HG02870 (cell line): Measurements from ENCODE around the gene MSL3B.
"Not testable (repeated sequence)": the region's sequence is repeated elsewhere in the genome, so short reads cannot be mapped to it uniquely, and the experiment has no call there.

Experiments
- ATAC-seq: cut with Tn5 transposase; IDR thresholded peaks from one replicate; pipeline ENCODE4 v1.9.1; 2021; ENCODE audit warnings: mild to moderate bottlenecking, moderate library complexity; ENCODE audit not compliant: unreplicated experiment

Gene MSL3B

DNA sequence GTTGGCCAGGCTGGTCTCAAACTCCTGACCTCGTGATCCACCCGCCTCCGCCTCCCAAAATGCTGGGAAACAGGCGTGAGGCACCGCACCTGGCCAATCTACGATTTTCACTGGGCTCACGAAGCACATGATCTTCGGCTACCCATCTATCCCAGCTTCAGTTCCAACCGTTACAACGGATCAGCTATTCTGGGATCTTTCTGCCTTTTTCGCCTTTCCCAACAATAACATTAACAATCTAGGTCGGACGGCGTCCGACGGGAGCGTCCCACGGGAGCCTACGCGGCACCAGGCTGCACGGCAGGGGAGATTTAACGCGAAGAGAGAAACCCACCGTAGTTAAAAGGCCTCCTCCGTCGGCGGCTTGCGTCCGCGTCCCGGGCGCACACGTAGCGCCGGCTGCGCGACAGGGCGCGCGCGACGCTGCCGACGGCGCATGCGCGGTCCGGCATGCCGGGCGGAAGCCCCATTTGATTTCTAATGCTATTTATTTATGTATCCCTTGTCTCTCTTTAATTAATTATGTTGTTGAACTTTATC, at the start of gene MSL3B:
Gene MSL3B, minus strand, starts transcription at position 394 of the 540 bp plus-strand sequence.
- no peak for ATAC-seq

DNA sequence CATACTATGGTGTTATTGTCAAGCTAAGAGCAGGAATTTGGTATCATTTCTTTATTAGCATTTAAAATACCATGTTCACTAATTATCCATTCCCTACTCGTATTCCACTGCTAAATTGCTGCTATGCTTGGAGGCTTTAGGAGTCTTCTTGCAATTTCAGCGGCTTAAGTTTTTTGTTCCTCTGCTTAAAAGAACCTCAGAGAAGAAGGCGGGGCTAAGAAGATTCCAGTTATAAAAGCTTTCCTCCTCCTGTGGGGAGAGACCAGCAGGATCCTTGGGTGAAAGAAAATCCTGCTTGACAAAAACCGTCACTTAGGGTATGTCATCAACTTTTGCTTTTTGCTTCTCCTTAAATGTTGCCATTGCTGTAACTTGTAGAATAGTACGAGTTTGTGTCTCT, 48.9 kb upstream of the MSL3B start, which contains the start of gene TRPM8:
Gene TRPM8, plus strand, starts transcription at position 258 of the 400 bp plus-strand sequence. CDS start 9,165 bp downstream, outside the sequence.
- ATAC-seq = no peak

DNA sequence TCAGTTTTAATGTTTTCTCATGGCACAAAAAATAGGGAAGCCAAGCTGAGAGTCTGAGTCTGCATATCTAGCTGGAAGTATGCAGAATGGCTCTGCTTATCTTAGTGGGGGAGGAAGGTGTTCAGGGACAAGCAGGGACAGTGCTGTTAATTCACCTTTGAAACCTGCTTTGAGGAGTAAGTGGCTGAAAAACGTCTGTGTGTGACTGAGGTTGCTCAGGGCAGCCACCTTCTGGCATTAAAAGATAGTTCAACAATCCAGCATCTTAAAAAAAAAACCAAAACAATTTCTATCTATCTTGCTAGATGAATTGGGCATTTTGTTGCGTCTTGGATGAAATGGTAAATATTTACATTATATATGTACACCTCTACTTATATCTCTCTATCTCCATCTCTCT, 46.9 kb upstream of the MSL3B start:
- ATAC-seq = no peak

DNA sequence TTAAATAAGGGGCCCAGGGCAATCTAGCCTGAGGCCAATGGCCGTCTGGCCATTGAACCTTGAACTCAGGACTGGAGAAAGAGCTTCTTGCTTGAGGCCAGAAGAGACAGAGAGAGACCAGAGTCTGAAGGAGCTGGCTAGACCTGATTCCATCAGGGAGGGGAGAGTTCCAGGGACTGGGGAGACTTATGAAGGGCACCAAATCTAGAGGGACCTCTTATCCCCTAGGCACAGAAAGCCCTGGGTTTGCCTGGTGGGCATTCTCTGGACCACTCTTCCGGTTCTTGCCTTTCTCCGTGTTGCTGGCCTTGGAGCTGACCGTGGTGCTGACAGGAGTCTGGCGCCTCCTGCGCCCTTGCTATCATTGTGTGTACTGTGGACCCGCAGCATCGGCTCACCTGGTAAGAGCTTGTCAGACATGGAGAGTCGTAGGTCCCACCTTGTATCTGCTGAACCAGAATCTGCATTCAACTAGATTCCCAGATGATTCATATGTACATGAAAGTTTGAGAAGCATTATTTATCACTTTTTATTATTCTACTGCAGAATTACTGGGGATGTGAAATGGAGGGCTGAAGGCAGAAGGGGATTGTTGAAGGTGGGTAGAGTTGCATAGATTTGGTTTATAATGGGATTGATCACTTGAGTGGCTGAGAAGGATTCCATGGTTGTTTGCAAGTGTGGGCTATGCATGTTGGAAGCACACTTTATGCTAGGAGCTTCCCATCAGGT, 44.7 kb upstream of the MSL3B start:
- ATAC-seq = no peak

DNA sequence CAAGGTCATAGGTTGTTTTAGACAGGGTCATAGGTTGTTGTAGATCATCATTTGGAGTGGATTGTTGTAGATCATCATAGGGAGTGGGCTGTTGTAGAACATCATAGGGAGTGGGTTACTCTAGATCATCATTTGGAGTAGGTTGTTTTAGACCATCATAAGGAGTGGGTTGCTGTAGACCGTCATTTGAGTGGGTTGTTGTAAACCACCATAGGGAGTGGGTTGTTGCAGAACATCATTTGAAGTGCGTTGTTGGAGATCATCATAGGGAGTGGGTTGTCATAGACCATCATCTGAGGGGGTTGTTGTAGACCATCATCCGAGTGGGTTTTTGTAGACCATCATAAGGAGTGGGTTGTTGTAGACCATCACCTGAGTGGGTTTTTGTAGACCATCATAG, 39.4 kb upstream of the MSL3B start:
- ATAC-seq = no peak

DNA sequence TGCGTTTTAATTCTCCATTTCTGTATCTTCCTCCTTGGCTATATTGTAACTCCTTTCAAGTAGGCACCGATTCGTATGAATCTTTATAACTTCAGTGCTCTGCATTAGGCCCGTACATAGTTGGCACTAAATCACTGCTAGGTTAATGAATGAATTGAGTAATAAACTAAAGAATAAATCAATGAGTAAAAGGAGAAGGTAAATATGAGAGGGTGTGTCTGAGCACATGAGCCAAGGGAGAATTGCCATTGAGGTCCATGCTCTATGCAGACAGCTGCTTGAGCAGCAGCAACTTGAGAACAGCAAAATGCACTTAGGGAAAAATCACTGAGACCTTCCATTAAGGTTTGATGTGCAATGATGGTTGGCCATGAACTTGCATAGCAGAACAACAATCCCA, 37.8 kb upstream of the MSL3B start:
- ATAC-seq = no peak

DNA sequence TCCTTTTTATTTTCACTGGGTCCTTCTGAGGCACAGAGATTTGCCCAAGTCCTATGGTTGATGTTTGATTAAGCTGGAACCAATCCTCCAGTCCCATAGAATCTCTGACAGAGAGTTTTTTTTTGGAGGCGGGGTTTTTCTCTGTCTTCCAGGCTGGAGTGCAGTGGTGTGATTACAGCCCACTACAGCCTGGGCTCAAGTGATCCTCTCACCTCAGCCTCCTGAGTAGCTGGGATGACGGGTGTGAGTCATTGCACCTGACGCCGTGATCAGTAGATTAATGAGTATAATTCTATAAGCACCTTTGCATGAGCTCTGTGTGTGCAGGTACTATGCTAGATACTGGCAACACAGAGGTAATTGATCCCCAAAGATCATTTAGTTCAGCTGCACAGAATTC, 33.7 kb upstream of the MSL3B start:
- no peak for ATAC-seq

DNA sequence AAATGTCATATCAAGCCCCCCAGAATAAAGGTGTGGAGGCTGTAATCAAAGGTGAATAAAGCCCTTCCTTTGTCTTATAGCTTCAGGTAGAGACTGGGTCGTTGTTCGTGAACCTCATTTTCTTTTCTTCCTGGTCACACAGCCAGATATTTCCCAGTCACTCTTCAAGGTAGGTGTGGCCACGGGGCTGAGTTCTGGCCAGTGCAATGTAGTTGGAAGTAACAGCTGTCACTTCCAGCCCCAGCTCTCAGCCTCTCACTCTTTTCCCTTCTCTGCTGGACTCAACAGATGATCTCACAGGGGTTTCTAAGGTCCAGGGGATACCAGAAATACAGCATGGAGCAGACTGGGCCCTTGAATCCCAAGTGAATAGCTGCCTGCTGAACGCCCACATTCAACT, 33.2 kb upstream of the MSL3B start:
- no peak for ATAC-seq

DNA sequence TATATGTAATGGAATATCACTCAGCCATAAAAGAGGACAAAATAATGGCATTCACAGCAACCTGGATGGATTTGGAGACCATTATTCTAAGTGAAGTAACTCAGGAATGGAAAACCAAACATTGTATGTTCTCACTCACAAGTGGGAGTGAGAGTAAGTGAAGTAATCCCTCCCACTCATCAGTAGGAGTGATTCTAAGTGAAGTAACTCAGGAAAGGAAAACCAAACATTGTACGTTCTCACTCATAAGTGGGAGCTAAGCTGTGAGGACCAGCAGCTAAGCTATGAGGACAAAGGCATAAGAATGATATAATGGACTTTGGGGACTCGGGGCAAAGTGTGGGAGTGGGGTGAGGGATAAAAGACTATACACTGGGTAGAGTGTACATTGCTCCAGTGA, 28.1 kb upstream of the MSL3B start:
- ATAC-seq = not testable (repeated sequence)

DNA sequence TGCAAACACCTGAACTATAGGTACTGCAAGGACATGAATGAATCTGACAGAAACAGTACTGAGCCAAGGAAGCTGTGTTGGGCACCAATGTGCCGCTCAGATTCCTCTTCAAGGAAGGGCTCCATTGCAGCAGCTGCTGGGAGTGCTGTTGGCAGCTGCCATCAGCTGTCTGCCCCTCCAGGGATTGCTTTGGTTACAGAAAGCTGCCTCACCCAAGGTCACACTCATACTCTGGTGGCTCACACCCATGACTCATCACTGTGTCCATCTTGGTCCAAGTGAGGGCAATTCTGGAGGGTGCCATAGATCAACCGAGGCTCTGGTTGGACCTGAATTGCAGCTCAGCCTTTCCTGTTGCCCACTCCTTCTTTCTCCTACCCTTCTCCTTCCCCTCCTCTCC, 24.6 kb upstream of the MSL3B start:
- ATAC-seq = no peak

DNA sequence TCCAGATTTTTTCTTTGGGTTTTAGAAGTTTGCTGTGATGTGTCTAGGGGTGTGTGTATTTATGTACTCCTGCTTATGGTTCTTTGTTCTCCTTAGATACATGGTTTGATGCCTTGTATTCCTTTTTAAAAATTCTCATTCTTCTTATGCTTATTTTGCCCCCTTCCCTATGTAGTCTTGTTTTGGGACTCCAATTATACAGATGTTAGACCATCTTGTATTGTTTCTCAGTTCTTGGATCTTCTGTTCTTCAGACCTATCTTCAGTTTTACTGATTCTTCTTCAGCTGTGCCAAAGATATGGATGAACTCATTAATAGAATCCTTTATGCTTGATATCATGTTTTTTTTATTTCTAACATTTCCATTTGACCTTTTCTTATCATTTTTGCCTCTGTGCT, 14.2 kb upstream of the MSL3B start:
- no peak for ATAC-seq

DNA sequence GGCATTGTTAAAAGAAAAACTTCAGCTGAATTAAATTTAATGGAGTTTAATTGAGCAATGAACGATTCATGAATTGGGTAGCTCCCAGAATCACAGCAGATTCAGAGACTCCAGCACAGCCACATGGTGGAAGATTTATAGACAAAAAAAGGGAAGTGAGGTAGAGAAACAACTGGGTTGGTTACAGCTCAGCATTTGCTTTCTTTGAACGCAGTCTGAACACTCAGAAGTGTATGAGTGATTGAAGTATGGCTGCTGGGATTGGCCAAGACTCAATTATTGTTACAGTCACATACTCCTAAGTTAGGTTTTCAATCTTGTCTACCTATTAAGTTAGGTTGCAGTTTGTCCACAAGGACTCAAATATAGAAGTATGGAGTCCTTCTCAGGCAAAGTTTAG, 3.9 kb upstream of the MSL3B start:
- not testable (repeated sequence) for ATAC-seq

DNA sequence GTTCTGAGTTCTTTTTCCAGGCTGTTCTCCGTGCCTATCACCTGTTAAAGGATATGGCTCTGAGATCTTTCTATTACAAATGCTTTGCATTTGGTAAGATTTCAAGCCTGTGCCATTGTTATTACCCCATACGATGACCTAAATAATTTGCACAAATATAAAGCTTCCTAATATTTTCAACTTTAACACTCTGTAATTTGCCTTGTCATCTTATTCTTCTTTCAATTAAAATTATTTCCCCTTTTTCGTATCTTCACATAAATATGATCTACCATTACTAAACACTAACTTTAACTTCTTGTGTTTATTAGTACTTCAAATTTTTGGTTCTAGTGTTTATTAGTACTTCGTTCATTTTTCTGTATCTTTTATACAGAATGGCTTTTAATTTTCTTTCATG, 3.2 kb upstream of the MSL3B start:
- no peak for ATAC-seq

DNA sequence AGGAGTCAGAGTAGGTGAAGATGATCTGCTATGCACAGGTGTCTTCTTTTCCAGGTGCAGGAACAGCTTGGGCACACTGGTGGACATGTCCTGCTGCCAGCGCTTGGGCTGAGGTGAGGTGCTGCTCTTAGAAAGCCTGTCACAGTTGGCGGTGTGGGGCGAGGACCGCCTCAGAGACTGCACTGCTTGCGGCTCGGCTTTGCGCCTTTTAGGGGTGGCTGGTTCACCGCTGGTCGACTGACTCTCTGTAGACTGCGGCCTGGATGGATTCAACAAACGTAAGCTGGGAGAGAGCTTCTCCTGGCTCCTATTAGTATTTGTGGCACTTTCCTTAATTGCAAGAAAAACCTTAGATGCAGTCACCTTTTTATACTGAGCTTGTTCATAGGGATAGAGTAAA, 1.7 kb downstream of the MSL3B start:
- no peak for ATAC-seq

DNA sequence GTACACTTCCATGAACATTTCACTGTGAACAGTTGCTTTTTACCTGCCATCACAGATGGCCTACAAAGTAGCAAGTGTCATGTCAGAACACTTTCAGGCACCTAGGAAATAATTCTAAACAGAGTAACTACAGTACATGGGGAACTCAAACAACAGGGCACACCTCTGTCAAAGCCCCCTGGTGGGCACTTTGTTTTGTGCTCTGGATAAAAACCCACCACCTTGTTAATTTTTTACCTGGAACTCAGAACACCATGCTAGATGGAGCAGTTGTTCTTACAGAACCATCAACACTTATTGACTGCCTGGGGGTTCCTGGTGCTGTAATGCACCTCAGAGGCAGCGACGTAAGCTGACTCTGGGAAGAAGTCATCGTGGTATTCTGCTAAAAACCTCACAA, 2.3 kb downstream of the MSL3B start:
- ATAC-seq = no peak

DNA sequence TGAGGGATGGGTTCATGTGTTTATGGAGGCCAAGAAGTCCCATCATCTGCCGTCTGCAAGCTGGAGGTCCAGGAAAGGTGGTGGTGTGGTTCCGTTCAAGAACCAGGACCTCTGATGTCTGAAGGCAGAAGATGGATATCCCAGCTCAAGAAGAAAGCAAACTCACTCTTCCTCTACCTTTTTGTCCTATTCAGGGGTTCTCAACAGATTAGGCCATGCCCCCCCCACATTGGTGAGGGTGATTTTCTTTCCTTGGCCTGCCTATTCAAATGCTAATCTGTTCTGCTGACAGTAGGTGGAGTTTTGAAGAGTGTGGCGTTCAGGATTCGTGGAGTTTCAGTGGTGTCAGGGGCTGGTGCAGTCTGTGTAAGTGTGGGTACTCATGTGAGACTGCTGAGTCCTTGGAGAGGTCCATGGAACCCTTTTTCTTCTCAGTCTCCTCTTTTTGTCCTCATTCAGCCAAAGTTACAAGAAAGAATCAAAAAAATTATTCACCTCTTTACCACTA, 5.9 kb downstream of the MSL3B start:
- no peak for ATAC-seq

DNA sequence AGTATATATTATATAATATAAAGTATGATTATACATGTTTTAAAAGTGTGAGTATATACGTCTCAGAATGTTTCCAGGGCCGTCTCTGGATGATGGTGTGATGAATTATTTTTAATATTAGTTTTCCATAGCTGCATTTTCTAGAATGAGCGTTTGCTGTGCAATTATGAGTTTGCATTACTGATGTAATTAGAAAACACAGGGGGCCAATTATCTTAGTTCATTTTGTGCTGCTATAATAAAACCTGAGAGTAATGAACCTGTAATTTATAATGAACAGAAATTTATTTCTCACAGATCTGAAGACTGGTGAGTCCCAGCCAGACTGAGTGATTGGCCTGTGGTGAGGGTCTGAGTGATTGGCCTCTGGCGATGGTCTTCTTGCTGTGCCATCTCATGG, 9.9 kb downstream of the MSL3B start:
- no peak for ATAC-seq

DNA sequence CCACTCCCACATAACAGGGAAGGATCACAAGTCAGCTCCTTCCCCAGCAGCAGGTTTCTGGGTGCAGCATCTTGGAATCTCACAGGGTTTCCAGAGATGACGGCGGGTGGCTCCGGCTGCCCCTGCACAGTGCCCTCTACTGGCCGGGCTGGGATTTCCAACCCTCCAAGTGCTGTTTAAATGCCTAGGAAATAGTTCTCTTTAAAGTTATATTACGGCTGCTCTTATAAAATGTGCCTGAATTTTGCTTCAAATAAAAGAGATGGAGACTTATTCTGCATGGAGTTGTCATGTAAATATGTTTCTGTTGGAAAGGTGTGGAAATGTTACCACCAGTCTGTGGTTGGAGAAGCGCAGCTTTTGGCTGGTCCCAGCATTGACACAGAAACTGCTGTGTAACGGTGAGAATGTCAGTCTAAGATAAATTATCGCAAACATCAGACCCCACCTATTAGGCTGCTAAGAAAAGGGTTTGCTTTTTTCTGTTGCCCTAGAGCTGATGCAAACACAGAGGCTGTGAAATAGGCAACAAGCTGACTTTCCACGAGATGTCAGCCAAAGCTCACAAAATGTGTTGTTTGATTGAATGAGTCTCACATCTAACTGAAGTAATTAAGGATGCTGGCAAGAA, 10.6 kb downstream of the MSL3B start:
- no peak for ATAC-seq

DNA sequence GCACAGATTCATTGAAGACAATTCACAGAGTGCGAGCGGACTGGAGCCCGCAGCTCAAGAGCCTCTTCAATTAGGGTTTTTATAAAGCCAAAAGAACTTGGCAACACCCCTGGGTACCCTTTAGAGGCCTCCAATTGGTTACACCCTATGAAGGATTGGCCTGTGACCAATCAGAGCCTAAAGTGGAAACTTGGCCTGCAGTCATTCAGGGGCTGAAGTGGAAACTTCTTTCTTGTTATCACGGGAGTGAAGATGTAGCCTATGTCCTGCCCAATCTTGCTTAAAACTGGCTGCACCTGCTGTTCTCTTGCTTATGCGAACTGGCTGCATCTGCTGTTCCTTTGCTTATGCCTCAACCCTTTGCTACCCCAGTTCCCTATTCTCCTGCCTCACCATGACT, 12.0 kb downstream of the MSL3B start:
- no peak for ATAC-seq

DNA sequence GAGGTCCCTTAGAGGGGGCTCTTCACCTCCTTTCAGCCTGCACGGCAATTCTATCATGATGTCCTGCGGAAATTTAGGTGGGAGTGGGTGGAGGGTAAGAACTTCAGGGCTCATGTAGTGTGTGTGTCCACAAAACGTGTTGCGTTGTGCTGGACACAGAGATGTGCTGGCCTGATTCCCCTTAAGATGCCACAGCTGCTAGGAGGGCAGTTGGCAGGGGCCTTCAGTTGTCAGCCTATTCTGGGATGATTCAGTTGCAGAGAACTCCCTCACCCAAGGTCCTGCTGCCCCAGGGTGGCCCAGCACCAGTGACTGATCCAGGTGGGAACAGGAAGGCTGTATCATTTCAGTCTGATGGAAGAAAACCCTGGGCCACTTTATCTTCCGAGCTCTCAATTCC, 12.8 kb downstream of the MSL3B start:
- no peak for ATAC-seq

DNA sequence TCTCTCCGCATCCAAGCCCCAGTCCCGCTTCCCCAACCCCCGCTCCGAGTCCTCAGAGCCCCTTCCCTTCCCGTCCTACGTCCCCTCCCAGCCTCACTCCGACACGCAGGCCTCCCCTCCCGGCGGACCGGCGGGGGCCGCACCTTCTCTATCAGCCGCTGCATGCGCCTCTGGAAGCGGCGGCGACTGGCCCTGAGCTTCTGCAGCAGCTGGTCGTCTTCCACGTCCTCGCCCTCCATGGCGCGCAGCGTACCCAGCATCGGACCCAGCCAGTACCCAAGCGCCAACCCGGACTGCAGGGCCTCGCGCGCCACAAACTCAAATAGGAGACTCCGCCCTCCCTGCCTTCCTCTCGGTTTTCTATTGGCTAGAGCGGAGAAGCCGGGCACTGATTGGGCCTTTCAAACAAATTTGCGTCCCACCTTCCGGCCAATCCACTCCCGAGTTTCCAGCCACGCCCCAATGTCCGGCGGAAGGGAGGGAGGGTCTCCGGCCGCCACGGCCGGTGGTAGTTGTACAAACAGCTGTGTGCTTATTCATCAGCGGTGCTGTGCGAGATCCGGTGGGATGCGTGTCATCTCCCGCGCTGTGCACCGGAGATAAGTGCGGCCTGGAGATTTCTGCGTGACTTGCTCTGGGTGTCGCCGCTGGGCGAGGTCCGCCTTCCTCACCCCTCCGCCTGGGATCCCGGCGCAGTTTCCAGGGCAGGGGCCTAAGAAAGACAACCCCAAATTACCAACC, 13.8 kb downstream of the MSL3B start, which contains the start of gene HJURP:
Gene HJURP, minus strand, starts transcription at position 295 of the 741 bp plus-strand sequence. Its CDS starts 35 bp downstream, at position 260.
- peak; percentile 93 for ATAC-seq
